ENCODE results near the gene TNFRSF12A.

GRCh38 chr16:3050487-3050886 lies 30.3 kb downstream of the TNFRSF12A start:
- TF ChIP-seq FOXM1 (IDR thresholded peaks at IDR 0.05; ENCODE audit: borderline replicate concordance) (no peak), TARDBP (IDR thresholded peaks at IDR 0.05) (no peak), BHLHE40 (IDR thresholded peaks at IDR 0.05; ENCODE audit: borderline replicate concordance) (no peak), ZNF384 (IDR thresholded peaks at IDR 0.05) (no peak), SUZ12 (IDR thresholded peaks at IDR 0.05) (no peak), FOXA1 (IDR thresholded peaks at IDR 0.05) (no peak), HDGF (IDR thresholded peaks at IDR 0.05; ENCODE audit: borderline replicate concordance) (no peak), LEF1 (IDR thresholded peaks at IDR 0.05; ENCODE audit: borderline replicate concordance) (no peak), ELF4 (IDR thresholded peaks at IDR 0.05) (no peak)

Measured in HEK293T (cell line).